PC-9 (cell line): ENCODE results near the gene TMPRSS2. TPM values are rescaled to one million over a fixed set of nuclear protein-coding genes. Genes with fewer than 3 reads are reported as not detected.
A peak's percentile ranks its signal among the peaks of the same experiment; 100 is the strongest.

Experiments
- BruUV-seq: library from RNA; stranded (reverse); fragments of 400-500 nt; replicated peaks from 2 replicates; lab custom pipeline; 2021; lab: Mats Ljungman, UMichigan
- CTCF ChIA-PET: fragments of 300-600 bp; sonication (Branson Sonifier 250); formaldehyde crosslinking; loops from one replicate; lab custom pipeline; 2022; ENCODE audit warnings: antibody characterized with exemption; lab: Charles Lee
- POLR2A ChIA-PET: fragments of 300-600 bp; sonication (Branson Sonifier 250); formaldehyde crosslinking; loops from one replicate; lab custom pipeline; 2022; ENCODE audit warnings: antibody characterized with exemption; ENCODE audit not compliant: unreplicated experiment; lab: Charles Lee
- DNase-seq, 2 experiments: peaks; one replicate each; pipeline versions ENCODE4 v3.0.0 to v3.0.0-alpha.2; 2015 to 2022; ENCODE audit warnings: mixed read lengths in 1 of 2
- H2AFZ ChIP-seq: fragments of 200-600 bp; sonication (generic); 2 replicates; pipeline ENCODE4 v1.8.1; 2017; ENCODE audit warnings: antibody characterized with exemption
- H3F3A ChIP-seq: fragments of 200-600 bp; sonication (generic); 2 replicates; pipeline ENCODE4 v1.8.1; 2017; ENCODE audit warnings: antibody characterized with exemption, mild to moderate bottlenecking, low read depth; ENCODE audit not compliant: insufficient read depth
- H3K27ac ChIP-seq: fragments of 200-600 bp; sonication (generic); 2 replicates; pipeline ENCODE4 v1.6.1; 2016; ENCODE audit warnings: mixed run types
- H3K27me3 ChIP-seq: fragments of 200-600 bp; sonication (generic); 2 replicates; pipeline ENCODE4 v1.6.1; 2016; ENCODE audit warnings: low read depth, mixed run types; ENCODE audit not compliant: insufficient read depth
- H3K36me3 ChIP-seq: fragments of 200-600 bp; sonication (generic); 2 replicates; pipeline ENCODE4 v1.6.1; 2016; ENCODE audit warnings: low read depth, mixed run types
- H3K4me1 ChIP-seq: fragments of 200-600 bp; sonication (generic); replicated peaks from 2 replicates; pipeline ENCODE4 v1.6.1; 2016; ENCODE audit warnings: mixed run types; ENCODE audit not compliant: insufficient read depth
- H3K4me2 ChIP-seq: fragments of 200-600 bp; sonication (generic); 2 replicates; pipeline ENCODE4 v1.6.1; 2017; ENCODE audit warnings: mixed run types
- H3K4me3 ChIP-seq: fragments of 200-600 bp; sonication (generic); 2 replicates; pipeline ENCODE4 v1.6.1; 2016; ENCODE audit warnings: mixed run types
- H3K79me2 ChIP-seq: fragments of 200-600 bp; sonication (generic); 2 replicates; pipeline ENCODE4 v1.6.1; 2017; ENCODE audit warnings: low read depth, mixed run types
- H3K9me2 ChIP-seq: fragments of 200-600 bp; sonication (generic); 2 replicates; pipeline ENCODE4 v1.8.1; 2017; ENCODE audit warnings: mild to moderate bottlenecking; ENCODE audit not compliant: insufficient read depth
- H3K9me3 ChIP-seq: fragments of 200-600 bp; sonication (generic); 2 replicates; pipeline ENCODE4 v1.8.1; 2016; ENCODE audit warnings: low read depth; ENCODE audit not compliant: insufficient read depth
- H4K20me1 ChIP-seq: fragments of 200-600 bp; sonication (generic); 2 replicates; pipeline ENCODE4 v1.8.1; 2017; ENCODE audit not compliant: insufficient read depth
- EZH2 ChIP-seq: fragments of 200-600 bp; sonication (generic); IDR thresholded peaks from 2 replicates; pipeline ENCODE4 v1.8.0; 2017; ENCODE audit warnings: antibody characterized with exemption, low read depth
- intact Hi-C: fragments of 100-400 bp; cut with micrococcal nuclease; formaldehyde crosslinking; loops from one replicate; pipeline ENCODE4 v1.10.0; 2022; ENCODE audit not compliant: unreplicated experiment
- total RNA-seq: library from RNA; stranded (reverse); gene quantifications from 2 replicates; pipeline ENCODE4 v1.2.3, GENCODE V29; 2021
- TF ChIP-seq, protein P1 (sequence below): fragments of 200-600 bp; sonication (generic); conservative IDR thresholded peaks from 2 replicates; pipeline ENCODE4 v1.6.1; 2017; ENCODE audit warnings: mixed run types, antibody characterized with exemption, mild to moderate bottlenecking, moderate library complexity

The TMPRSS2 gene
- total RNA-seq, 1 experiment from 2014 or later = 0.61 TPM

DNA sequence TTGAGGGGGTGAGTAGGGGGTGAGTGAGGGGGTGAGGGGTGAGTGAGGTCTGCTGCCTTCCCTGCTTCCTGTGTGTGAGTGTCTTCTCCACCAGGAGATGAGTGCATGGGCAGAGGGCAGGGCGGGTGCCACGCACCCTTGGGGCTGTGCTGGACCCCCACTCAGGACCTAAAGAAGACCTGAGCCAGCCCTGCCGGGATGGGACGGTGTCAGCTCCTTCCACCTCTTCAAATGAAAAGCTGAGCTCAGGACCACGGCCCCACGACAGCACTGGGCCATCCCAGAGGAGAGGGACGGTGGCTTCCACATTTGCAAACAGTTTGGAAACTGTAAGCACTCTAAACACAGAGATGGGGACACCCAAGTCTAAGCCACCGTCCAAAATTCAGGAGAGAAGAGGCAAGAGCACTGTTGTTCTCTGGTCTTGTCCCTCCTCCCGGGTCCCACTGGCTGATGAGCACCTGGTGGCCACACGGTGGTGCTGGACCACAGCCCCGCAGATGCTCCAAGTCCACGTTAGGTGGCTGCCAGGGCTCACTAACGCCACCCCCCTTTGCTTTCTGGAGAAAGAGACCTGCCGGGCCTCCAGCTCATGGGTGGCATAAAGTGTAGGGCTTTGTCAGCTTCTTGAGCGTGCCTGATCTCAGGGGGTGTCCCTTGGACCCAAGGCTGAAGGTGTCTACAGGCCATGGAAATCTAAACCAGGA, 32.1 kb downstream of the TMPRSS2 start:
- ChIA-PET POLR2A (interaction anchor here (0.6 kb wide), 1 partner anchor 187 kb away, joined by 4 read pairs; no protein-coding TSS in a partner anchor), CTCF (no interaction called here)
- no peak overlapping the region for H2AFZ ChIP-seq
- intact Hi-C loops = loop anchor here (2.0 to 5.0 kb wide), 4 partner anchors 61 to 354 kb away; no protein-coding TSS in a partner anchor
- H3K27ac ChIP-seq = no peak overlapping the region
- H3K4me2 ChIP-seq = no peak overlapping the region
- no peaks in the 10 kb centered on the region for H3K36me3 ChIP-seq
- H3K79me2 ChIP-seq = no peaks in the 10 kb centered on the region
- no peaks in the 10 kb centered on the region for H4K20me1 ChIP-seq
- H3F3A ChIP-seq = peaks cover 11% of the 10 kb centered on the region; the same call in 1 of the 2 replicates
- H3K27me3 ChIP-seq = no peaks in the 10 kb centered on the region
- H3K4me3 ChIP-seq = no peak overlapping the region
- H3K4me1 ChIP-seq = peaks cover 11% of the 10 kb centered on the region
- no peaks in the 10 kb centered on the region for H3K9me2 ChIP-seq
- DNase-seq = peak in 1 of 2 experiments; percentile 32
- no peaks in the 10 kb centered on the region for H3K9me3 ChIP-seq
- BruUV-seq = no TSS peak
- TF ChIP-seq EZH2 = no peak
- TF ChIP-seq, protein P1, sequence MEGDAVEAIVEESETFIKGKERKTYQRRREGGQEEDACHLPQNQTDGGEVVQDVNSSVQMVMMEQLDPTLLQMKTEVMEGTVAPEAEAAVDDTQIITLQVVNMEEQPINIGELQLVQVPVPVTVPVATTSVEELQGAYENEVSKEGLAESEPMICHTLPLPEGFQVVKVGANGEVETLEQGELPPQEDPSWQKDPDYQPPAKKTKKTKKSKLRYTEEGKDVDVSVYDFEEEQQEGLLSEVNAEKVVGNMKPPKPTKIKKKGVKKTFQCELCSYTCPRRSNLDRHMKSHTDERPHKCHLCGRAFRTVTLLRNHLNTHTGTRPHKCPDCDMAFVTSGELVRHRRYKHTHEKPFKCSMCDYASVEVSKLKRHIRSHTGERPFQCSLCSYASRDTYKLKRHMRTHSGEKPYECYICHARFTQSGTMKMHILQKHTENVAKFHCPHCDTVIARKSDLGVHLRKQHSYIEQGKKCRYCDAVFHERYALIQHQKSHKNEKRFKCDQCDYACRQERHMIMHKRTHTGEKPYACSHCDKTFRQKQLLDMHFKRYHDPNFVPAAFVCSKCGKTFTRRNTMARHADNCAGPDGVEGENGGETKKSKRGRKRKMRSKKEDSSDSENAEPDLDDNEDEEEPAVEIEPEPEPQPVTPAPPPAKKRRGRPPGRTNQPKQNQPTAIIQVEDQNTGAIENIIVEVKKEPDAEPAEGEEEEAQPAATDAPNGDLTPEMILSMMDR = no peak

DNA sequence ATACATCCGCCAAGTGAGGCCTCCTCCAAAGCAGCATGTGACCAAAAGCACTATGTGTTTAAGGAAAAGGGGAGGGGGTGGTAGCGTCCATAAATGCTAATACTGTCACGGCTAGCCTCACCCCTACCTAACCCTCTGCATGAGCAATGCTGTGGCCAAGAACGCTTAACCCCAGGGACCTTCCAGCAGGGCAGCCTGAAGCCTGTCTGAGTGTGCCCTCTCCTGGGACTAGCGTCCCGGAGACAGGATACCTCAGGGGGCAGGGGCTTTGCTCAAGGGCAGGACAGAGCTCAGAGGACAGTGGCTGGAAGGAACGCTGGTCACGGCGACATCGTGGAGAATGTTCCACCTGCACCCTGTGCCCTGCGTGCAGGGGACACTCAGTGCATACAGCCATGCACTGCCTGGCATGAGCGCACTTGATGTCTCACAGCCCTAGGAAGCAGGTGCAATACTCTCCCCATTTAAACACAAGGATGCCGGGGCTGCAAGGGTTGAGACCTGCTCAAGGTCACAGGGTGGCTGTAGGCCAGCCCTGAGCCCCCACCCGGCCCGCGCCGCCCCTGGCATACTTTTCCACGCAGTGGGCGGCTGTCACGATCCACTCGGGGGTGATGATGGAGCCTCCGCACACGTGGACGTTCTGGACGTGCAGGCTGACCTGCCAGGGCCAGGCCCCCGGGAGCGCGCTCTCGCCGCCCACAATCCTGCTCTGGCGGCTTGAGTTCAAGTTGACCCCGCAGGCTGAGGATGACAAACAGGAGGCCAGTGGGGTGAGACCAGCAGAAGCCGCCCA, 35.0 kb downstream of the TMPRSS2 start:
- no TSS peak for BruUV-seq
- Histone ChIP-seq H3K27ac (no peak overlapping the region), H3K4me3 (no peak overlapping the region), H3K9me2 (no peaks in the 10 kb centered on the region), H3K4me2 (no peak overlapping the region), H4K20me1 (no peaks in the 10 kb centered on the region), H3F3A (no peaks in the 10 kb centered on the region), H3K9me3 (no peaks in the 10 kb centered on the region), H3K79me2 (no peaks in the 10 kb centered on the region), H2AFZ (no peak overlapping the region), H3K36me3 (no peaks in the 10 kb centered on the region), H3K27me3 (no peaks in the 10 kb centered on the region), H3K4me1 (no peaks in the 10 kb centered on the region; the same call in 1 of the 2 replicates)
- POLR2A ChIA-PET = no interaction called here
- DNase-seq = no peak
- TF ChIP-seq, protein P1 = no peak
- intact Hi-C loops = no loop called here
- CTCF ChIA-PET = no interaction called here

DNA sequence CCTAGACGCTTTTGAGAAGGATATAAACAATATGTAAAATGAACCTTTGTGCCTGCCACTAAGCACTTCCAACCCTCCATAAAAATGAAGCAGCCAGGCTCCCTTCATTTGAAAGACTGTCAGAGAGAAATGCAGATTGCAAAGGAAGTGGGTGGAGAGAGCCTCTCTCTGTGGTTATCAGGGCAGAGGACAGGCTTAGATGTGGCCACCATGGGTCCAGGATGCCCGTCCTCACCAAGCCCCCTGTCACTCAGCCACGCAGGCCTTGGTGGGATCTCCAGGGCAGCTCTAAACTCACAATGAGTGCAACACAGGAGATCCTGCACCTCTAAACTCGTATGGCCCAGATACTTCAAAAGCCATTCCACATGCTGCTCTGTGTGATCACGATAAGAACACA, 37.9 kb downstream of the TMPRSS2 start:
- no TSS peak for BruUV-seq
- no peak overlapping the region for H3K4me3 ChIP-seq
- no peaks in the 10 kb centered on the region for H3K36me3 ChIP-seq
- H3K9me2 ChIP-seq = no peaks in the 10 kb centered on the region
- H4K20me1 ChIP-seq = no peaks in the 10 kb centered on the region
- ChIA-PET POLR2A (no interaction called here), CTCF (no interaction called here)
- H3K27ac ChIP-seq = no peak overlapping the region
- no peaks in the 10 kb centered on the region for H3K27me3 ChIP-seq
- H3K9me3 ChIP-seq = no peaks in the 10 kb centered on the region
- no peaks in the 10 kb centered on the region for H3K79me2 ChIP-seq
- H2AFZ ChIP-seq = no peak overlapping the region
- TF ChIP-seq, protein P1 = no peak
- no peak for TF ChIP-seq EZH2
- H3F3A ChIP-seq = no peaks in the 10 kb centered on the region
- no peak for DNase-seq
- intact Hi-C loops = no loop called here
- H3K4me2 ChIP-seq = no peak overlapping the region
- H3K4me1 ChIP-seq = no peaks in the 10 kb centered on the region
